ENCODE data around the gene ATP9A.

- TF ChIP-seq CTCF (IDR thresholded peaks at IDR 0.05; ENCODE audit: low read length), result no peak
- no peak for TF ChIP-seq EZH2 (IDR thresholded peaks at IDR 0.05; ENCODE audit: borderline replicate concordance, low read length)
These were observed 748 bp upstream of the ATP9A start for GRCh38 chr20:51768759-51769517.
